Breast epithelium (tissue), 4 donors: Measurements from ENCODE around the gene TP53I11. TPM values are rescaled to one million over a fixed set of nuclear protein-coding genes. Genes with fewer than 3 reads are reported as not detected.

Experiments
- DNase-seq, 2 donors: peaks; one replicate each; pipeline ENCODE4 v3.0.0-alpha.2; 2019; ENCODE audit warnings: low spot score in 2 of 2
- H3K27ac ChIP-seq, 2 donors: fragments of 200-600 bp; sonication (generic) in 1 of 2; one replicate each; pipeline ENCODE4 v1.5.1; 2016 to 2019; ENCODE audit warnings: mild to moderate bottlenecking in 1 of 2
- H3K27me3 ChIP-seq, 2 donors: fragments of 200-600 bp; sonication (generic) in 1 of 2; one replicate each; pipeline versions ENCODE4 v1.5.1 to v1.6.0; 2017 to 2019; ENCODE audit warnings: control low read depth in 1 of 2, mild to moderate bottlenecking in 1 of 2
- H3K36me3 ChIP-seq: fragments of 200-600 bp; one replicate; pipeline ENCODE4 v1.5.1; 2019
- H3K4me1 ChIP-seq, 2 donors: fragments of 200-600 bp; sonication (generic); one replicate each; pipeline ENCODE4 v1.5.1; 2016 to 2019; ENCODE audit warnings: control low read depth in 1 of 2
- H3K4me3 ChIP-seq, 3 donors: fragments of 200-600 bp; sonication (generic); 1 replicate in 2 of 3; 2 replicates in 1 of 3; pipeline ENCODE4 v1.5.1; 2016 to 2019; ENCODE audit warnings: mild to moderate bottlenecking in 3 of 3, moderate library complexity in 2 of 3
- H3K9me3 ChIP-seq, 2 donors: fragments of 200-600 bp; sonication (generic) in 1 of 2; one replicate each; pipeline ENCODE4 v1.5.1; 2016 to 2019; ENCODE audit warnings: control low read depth in 1 of 2
- POLR2A ChIP-seq: fragments of 450-650 bp; IDR thresholded peaks from one replicate; pipeline ENCODE4 v1.6.1; 2016; ENCODE audit warnings: antibody characterized with exemption, mild to moderate bottlenecking, moderate library complexity
- POLR2AphosphoS5 ChIP-seq, 3 donors: sonication (generic); formaldehyde crosslinking; IDR thresholded peaks; one replicate each; pipeline ENCODE4 v1.6.1; 2017; ENCODE audit warnings: antibody characterized with exemption in 3 of 3
- intact Hi-C: fragments of 100-400 bp; cut with DNase I; formaldehyde crosslinking; loops from one replicate; pipeline ENCODE4 v1.15.1; 2023; ENCODE audit warnings: low total_unique reads
- total RNA-seq, 3 donors: library from RNA; depleted of rRNA; stranded (reverse); fragments of >200 nt; gene quantifications; one replicate each; pipeline ENCODE4 v1.1.0, GENCODE V29; 2016
- TF ChIP-seq, protein P1 (sequence below), 3 donors: fragments of 450-650 bp; IDR thresholded peaks; one replicate each; pipeline ENCODE4 v1.5.1; 2016 to 2017; ENCODE audit warnings: antibody characterized with exemption in 3 of 3, mild to moderate bottlenecking in 3 of 3, moderate library complexity in 3 of 3

The TP53I11 gene
- total RNA-seq, 3 donors from 2014 or later, result 30.7 to 91.1 (median 75.7) TPM

- peak; percentile 73 to 87 for DNase-seq
- no peaks in the 10 kb centered on the region for H3K9me3 ChIP-seq
- TF ChIP-seq, protein P1, sequence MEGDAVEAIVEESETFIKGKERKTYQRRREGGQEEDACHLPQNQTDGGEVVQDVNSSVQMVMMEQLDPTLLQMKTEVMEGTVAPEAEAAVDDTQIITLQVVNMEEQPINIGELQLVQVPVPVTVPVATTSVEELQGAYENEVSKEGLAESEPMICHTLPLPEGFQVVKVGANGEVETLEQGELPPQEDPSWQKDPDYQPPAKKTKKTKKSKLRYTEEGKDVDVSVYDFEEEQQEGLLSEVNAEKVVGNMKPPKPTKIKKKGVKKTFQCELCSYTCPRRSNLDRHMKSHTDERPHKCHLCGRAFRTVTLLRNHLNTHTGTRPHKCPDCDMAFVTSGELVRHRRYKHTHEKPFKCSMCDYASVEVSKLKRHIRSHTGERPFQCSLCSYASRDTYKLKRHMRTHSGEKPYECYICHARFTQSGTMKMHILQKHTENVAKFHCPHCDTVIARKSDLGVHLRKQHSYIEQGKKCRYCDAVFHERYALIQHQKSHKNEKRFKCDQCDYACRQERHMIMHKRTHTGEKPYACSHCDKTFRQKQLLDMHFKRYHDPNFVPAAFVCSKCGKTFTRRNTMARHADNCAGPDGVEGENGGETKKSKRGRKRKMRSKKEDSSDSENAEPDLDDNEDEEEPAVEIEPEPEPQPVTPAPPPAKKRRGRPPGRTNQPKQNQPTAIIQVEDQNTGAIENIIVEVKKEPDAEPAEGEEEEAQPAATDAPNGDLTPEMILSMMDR (IDR thresholded peaks at IDR 0.05), result peak; percentile 76 to 82 (median 78)
- TF ChIP-seq POLR2AphosphoS5 (IDR thresholded peaks at IDR 0.05), result no peak
- intact Hi-C loops, result loop anchor here (10.0 kb wide), 2 partner anchors 186 to 286 kb away; partner anchors contain the start of gene TSPAN18
- H3K27ac ChIP-seq, result no peak overlapping the region
- H3K4me1 ChIP-seq, result no peaks in the 10 kb centered on the region
- no peaks in the 10 kb centered on the region for H3K27me3 ChIP-seq
- no peaks in the 10 kb centered on the region for H3K36me3 ChIP-seq
- peak overlapping the region in 2 of 3 donors; percentile 9 to 37 for H3K4me3 ChIP-seq
These were observed 39.5 kb downstream of the TP53I11 start for GRCh38 chr11:44911029-44911814.

DNA sequence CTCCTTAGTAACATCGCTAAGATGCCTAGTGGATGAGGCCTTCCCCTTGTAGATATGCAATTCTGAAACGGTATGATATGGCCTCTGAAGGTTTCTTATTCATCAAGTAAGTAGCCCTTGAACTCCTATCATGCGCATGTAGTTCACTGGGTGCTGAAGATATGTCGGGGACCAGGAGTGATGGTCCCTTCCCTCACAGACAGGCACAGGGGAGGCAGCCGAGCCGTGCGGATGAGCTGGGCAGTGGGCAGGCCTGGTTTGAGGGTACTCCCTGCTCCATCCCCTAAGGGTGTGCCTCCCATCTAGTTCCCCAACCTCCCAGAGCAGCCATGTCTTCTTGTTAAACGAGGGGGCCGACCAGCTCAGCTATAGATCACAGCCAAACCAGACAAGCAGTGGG lies 40.1 kb downstream of the TP53I11 start:
- Histone ChIP-seq H3K36me3 (no peaks in the 10 kb centered on the region), H3K27me3 (no peaks in the 10 kb centered on the region), H3K9me3 (no peaks in the 10 kb centered on the region), H3K4me3 (no peak overlapping the region), H3K4me1 (no peaks in the 10 kb centered on the region), H3K27ac (no peak overlapping the region)
- intact Hi-C loops, result loop anchor here (10.0 kb wide), 2 partner anchors 186 to 286 kb away; partner anchors contain the start of gene TSPAN18
- DNase-seq, result no peak
- no peak for TF ChIP-seq POLR2A
- TF ChIP-seq POLR2AphosphoS5 (IDR thresholded peaks at IDR 0.05), result no peak
- TF ChIP-seq, protein P1 (IDR thresholded peaks at IDR 0.05), result no peak

- Histone ChIP-seq H3K36me3 (no peaks in the 10 kb centered on the region), H3K27ac (no peak overlapping the region), H3K9me3 (no peaks in the 10 kb centered on the region), H3K4me3 (no peak overlapping the region), H3K4me1 (no peaks in the 10 kb centered on the region), H3K27me3 (no peaks in the 10 kb centered on the region)
- intact Hi-C loops, result no loop called here
- no peak for DNase-seq
- TF ChIP-seq POLR2AphosphoS5 (IDR thresholded peaks at IDR 0.05), result no peak
- TF ChIP-seq POLR2A, result no peak
- TF ChIP-seq, protein P1 (IDR thresholded peaks at IDR 0.05), result no peak
These were observed 41.1 kb downstream of the TP53I11 start for GRCh38 chr11:44909557-44909956.

DNA sequence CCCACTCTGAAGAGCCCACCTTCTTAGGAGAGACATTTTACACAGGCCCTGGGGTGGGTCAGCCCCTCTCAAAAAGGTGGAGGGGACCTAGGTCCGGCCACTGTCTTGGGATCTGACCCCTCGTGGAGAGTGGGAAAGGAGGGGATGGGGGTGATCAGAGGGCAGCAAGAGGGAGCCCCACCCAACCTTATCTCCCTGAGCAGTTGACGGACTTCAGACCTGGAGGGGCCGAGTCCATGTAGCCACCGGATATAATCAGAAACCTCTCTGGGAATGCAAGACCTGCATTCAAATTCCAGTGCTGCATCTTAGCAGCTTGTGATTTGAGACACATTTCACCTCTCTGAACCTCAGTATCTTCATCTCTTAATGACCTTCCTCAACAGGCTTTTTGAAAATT lies 44.0 kb downstream of the TP53I11 start:
- Histone ChIP-seq H3K9me3 (no peaks in the 10 kb centered on the region), H3K36me3 (no peaks in the 10 kb centered on the region), H3K4me1 (no peaks in the 10 kb centered on the region), H3K27me3 (no peaks in the 10 kb centered on the region), H3K27ac (no peak overlapping the region), H3K4me3 (no peak overlapping the region)
- TF ChIP-seq, protein P1 (IDR thresholded peaks at IDR 0.05), result no peak
- no peak for TF ChIP-seq POLR2A
- no peak for TF ChIP-seq POLR2AphosphoS5 (IDR thresholded peaks at IDR 0.05)
- intact Hi-C loops, result no loop called here
- no peak for DNase-seq

- Histone ChIP-seq H3K9me3 (no peaks in the 10 kb centered on the region), H3K27me3 (no peaks in the 10 kb centered on the region), H3K27ac (no peak overlapping the region), H3K4me3 (no peak overlapping the region), H3K36me3 (no peaks in the 10 kb centered on the region), H3K4me1 (no peaks in the 10 kb centered on the region)
- intact Hi-C loops, result no loop called here
- TF ChIP-seq POLR2A (no peak), POLR2AphosphoS5 (IDR thresholded peaks at IDR 0.05) (no peak)
- TF ChIP-seq, protein P1 (IDR thresholded peaks at IDR 0.05), result no peak
- no peak for DNase-seq
These were observed 45.4 kb downstream of the TP53I11 start for GRCh38 chr11:44905131-44905866.
